RWPE1 (cell line): ENCODE measurements around the gene OTX2.

Experiments
- CTCF ChIA-PET: fragments of 350-600 bp; sonication (Branson Sonifier 250); formaldehyde crosslinking; extraction: SDS; loops from one replicate; lab custom pipeline; 2021; lab: Yijun Ruan, JAX
- POLR2A ChIA-PET: fragments of 400-600 bp; formaldehyde crosslinking; extraction: SDS; loops from one replicate; lab custom pipeline; 2020; ENCODE audit warnings: antibody characterized with exemption; ENCODE audit not compliant: low non-redundant PET; lab: Yijun Ruan, JAX
- DNase-seq: peaks from one replicate; pipeline ENCODE4 v3.0.0; 2012; ENCODE audit warnings: low spot score
- H3K27ac ChIP-seq: fragments of 450-650 bp; 2 replicates; pipeline ENCODE4 v1.5.1; 2017
- CTCF ChIP-seq: fragments of 450-650 bp; conservative IDR thresholded peaks from 2 replicates; pipeline ENCODE4 v1.5.1; 2017; ENCODE audit warnings: low read depth, mild to moderate bottlenecking

OTX2 gene

GRCh38 chr14:56797003-56797568, 13.2 kb downstream of the OTX2 start:
- ChIA-PET POLR2A (no interaction called here), CTCF (no interaction called here)
- no peak for DNase-seq
- TF ChIP-seq CTCF, result no peak
- H3K27ac ChIP-seq, result no peak overlapping the region

DNA sequence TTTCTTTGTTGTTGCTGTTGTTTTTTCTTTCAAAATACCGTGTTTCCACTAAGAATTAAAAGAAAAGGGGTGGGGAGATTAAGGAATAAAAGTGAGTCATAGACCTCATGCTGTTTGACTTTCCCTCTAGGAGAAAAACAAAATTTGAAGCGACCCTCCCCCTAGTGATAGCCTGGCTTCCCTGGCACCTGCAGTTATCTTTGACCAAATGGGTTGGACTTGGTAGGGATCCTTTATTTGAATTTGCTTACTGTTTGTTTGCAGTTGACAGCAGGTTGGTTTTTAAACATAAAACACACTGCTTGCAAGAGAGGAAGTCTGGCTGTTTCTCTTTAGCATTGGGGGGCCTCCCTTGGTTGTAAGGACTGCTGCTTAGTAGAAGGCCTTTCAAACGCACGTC, 14.0 kb downstream of the OTX2 start:
- no peak overlapping the region for H3K27ac ChIP-seq
- CTCF ChIA-PET, result no interaction called here
- POLR2A ChIA-PET, result no interaction called here
- no peak for DNase-seq
- TF ChIP-seq CTCF, result no peak

DNA sequence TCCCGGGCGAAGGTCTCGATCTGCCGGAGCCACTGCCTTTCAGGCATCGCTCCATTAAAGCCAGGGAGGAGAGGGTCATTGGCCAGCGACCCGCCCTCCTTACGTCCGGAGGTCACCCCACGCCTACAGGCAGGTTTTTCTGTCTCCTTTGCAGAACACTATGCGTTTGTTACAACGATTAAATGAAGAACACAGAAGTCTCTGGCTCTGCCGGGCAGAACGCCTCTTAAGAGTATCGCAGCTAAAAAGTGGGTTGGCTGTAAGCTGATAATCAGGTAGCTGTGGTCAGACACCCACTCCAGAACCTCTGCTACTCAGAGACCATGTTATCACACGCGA, 15.0 kb downstream of the OTX2 start:
- CTCF ChIA-PET, result no interaction called here
- no peak for DNase-seq
- POLR2A ChIA-PET, result no interaction called here
- no peak overlapping the region for H3K27ac ChIP-seq
- TF ChIP-seq CTCF, result no peak

GRCh38 chr14:56794557-56795283, 15.6 kb downstream of the OTX2 start:
- no peak for TF ChIP-seq CTCF
- no peak for DNase-seq
- ChIA-PET CTCF (no interaction called here), POLR2A (no interaction called here)
- H3K27ac ChIP-seq, result no peak overlapping the region

- no peak for TF ChIP-seq CTCF
Observed at GRCh38 chr14:56794088-56794556, 16.2 kb downstream of the OTX2 start.

GRCh38 chr14:56789955-56790354, 20.3 kb downstream of the OTX2 start:
- ChIA-PET CTCF (no interaction called here), POLR2A (no interaction called here)
- H3K27ac ChIP-seq, result no peak overlapping the region
- no peak for TF ChIP-seq CTCF
- DNase-seq, result no peak

More at GRCh38 chr14:56794088-56794556, 16.2 kb downstream of the OTX2 start:
- ChIA-PET CTCF (no interaction called here), POLR2A (no interaction called here)
- no peak overlapping the region for H3K27ac ChIP-seq
- DNase-seq, result no peak
